Esophagus muscularis mucosa (tissue), 4 donors: ENCODE results near the gene ASS1. TPM values are rescaled to one million over a fixed set of nuclear protein-coding genes. Genes with fewer than 3 reads are reported as not detected.
A peak's percentile ranks its signal among the peaks of the same experiment; 100 is the strongest.

Source experiments
- DNase-seq: peaks from one replicate; pipeline ENCODE4 v3.0.0-alpha.2; 2017; ENCODE audit errors: extremely low spot score
- H3K27ac ChIP-seq, 4 donors: fragments of 200-600 bp; sonication (generic); replicated peaks in 1 of 4; 1 replicate in 3 of 4; 2 replicates in 1 of 4; pipeline ENCODE4 v1.5.1; 2016 to 2019; ENCODE audit warnings: mild to moderate bottlenecking in 1 of 4
- H3K27me3 ChIP-seq, 4 donors: fragments of 200-600 bp; sonication (generic); one replicate each; pipeline versions ENCODE4 v1.5.1 to v1.6.0; 2016 to 2019
- H3K36me3 ChIP-seq, 4 donors: fragments of 200-600 bp; sonication (generic); one replicate each; pipeline ENCODE4 v1.5.1; 2016 to 2019
- H3K4me1 ChIP-seq, 4 donors: fragments of 200-600 bp; sonication (generic); one replicate each; pipeline ENCODE4 v1.5.1; 2016 to 2019
- H3K4me3 ChIP-seq, 4 donors: fragments of 200-600 bp; sonication (generic); 1 replicate in 2 of 4; 2 replicates in 2 of 4; pipeline ENCODE4 v1.5.1; 2016 to 2019; ENCODE audit warnings: mild to moderate bottlenecking in 4 of 4, moderate library complexity in 1 of 4
- H3K9me3 ChIP-seq, 4 donors: fragments of 200-600 bp; sonication (generic); 1 replicate in 3 of 4; 2 replicates in 1 of 4; pipeline ENCODE4 v1.5.1; 2016 to 2019
- EP300 ChIP-seq: sonication (generic); formaldehyde crosslinking; IDR thresholded peaks from one replicate; pipeline ENCODE4 v1.6.1; 2017; ENCODE audit warnings: antibody characterized with exemption
- POLR2A ChIP-seq: fragments of 450-650 bp; IDR thresholded peaks from one replicate; pipeline ENCODE4 v1.6.1; 2017; ENCODE audit warnings: antibody characterized with exemption, moderate library complexity, mild to moderate bottlenecking, low read depth
- POLR2AphosphoS5 ChIP-seq, 2 donors: sonication (generic); formaldehyde crosslinking; IDR thresholded peaks; one replicate each; pipeline ENCODE4 v1.6.1; 2017; ENCODE audit warnings: antibody characterized with exemption in 2 of 2
- WGBS: methylation state at CpG from one replicate; pipeline ENCODE4 v1.1.5; 2018; 5-methylcytosine and 5-hydroxymethylcytosine counted together
- intact Hi-C: fragments of 100-400 bp; cut with DNase I; formaldehyde crosslinking; loops from one replicate; pipeline ENCODE4 v1.15.1; 2023
- total RNA-seq, 4 donors: library from RNA; depleted of rRNA; stranded (reverse); fragments of >200 nt; gene quantifications; one replicate each; pipeline versions ENCODE4 v1.1.0 to v1.2.1, GENCODE V29; 2016
- TF ChIP-seq, protein P1 (sequence below), 3 experiments: fragments of 200-600 bp in 2 of 3; fragments of 450-650 bp in 1 of 3; sonication (generic) in 2 of 3; IDR thresholded peaks; one replicate each; pipeline ENCODE4 v1.5.1; 2017 to 2019; ENCODE audit warnings: antibody characterized with exemption in 3 of 3, mild to moderate bottlenecking in 2 of 3, moderate library complexity in 1 of 3

The ASS1 gene
- total RNA-seq, 4 donors from 2014 or later, result 67.7 to 113 (median 97.1) TPM

DNA sequence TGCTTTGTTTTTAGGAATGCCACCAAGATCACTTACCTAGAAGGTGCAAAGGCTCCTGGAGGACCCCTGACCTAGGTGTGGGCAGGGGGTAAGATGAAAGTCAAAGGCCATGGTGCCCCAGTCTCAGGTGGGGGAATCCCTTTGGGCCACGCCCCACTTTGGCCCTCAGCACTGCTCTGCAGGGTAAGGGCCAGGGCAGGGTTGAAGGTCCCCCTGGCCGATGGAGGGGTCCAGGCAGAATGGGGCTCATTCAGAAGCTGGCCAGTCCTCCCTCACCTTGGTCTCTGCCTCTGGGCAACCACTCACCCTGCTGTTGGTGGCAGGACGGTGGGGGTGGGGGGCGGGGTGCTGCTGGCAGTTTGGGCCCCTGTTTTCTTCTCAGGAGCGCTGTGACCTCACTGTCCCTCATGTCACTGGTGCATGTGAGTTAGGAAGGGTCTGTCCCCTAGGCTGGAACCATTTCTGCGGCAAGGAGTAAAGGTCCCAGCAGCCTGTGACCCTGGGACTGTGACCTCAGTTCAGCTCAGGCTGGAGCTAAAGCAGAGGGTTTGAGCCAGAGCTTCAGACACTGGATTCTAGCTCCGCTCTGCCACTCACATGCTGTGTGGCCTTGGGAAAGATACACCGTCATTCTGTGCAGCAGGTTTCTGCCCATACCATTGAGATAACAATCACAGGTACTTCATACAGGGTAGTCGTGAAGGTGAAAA, 1.9 kb upstream of the ASS1 start:
- intact Hi-C loops, result no loop called here
- Histone ChIP-seq H3K27me3 (peaks cover 0 to 9% (median 0%) of the 10 kb centered on the region in 4 donors), H3K27ac (no peak overlapping the region), H3K36me3 (no peaks in the 10 kb centered on the region), H3K9me3 (peaks cover 0 to 14% (median 8%) of the 10 kb centered on the region in 4 donors), H3K4me1 (peaks cover 28 to 42% (median 41%) of the 10 kb centered on the region in 4 donors), H3K4me3 (no peak overlapping the region)
- DNase-seq, result no peak
- 100% methylated on average over 6 of the region's 9 CpGs for WGBS
- TF ChIP-seq POLR2AphosphoS5 (IDR thresholded peaks at IDR 0.05) (no peak), EP300 (no peak), POLR2A (no peak)
- TF ChIP-seq, protein P1, sequence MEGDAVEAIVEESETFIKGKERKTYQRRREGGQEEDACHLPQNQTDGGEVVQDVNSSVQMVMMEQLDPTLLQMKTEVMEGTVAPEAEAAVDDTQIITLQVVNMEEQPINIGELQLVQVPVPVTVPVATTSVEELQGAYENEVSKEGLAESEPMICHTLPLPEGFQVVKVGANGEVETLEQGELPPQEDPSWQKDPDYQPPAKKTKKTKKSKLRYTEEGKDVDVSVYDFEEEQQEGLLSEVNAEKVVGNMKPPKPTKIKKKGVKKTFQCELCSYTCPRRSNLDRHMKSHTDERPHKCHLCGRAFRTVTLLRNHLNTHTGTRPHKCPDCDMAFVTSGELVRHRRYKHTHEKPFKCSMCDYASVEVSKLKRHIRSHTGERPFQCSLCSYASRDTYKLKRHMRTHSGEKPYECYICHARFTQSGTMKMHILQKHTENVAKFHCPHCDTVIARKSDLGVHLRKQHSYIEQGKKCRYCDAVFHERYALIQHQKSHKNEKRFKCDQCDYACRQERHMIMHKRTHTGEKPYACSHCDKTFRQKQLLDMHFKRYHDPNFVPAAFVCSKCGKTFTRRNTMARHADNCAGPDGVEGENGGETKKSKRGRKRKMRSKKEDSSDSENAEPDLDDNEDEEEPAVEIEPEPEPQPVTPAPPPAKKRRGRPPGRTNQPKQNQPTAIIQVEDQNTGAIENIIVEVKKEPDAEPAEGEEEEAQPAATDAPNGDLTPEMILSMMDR (IDR thresholded peaks at IDR 0.05), result no peak

DNA sequence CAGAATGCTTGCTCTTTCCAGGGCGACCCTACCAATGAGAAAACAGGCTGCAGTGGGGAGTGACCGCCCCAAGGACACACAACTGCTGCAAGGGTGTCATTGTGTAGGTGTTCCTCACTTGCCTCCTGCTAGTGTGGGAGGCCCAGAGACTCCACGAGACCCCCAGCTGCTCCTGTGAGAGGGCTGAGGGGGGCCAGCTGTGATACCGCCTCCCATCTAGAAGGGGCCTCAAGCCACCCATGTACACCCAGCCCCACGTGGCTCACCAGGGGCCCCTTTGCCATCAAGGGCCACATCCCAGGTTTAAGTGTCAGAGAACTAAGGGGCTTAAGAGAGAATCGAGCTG, 1.3 kb upstream of the ASS1 start:
- Histone ChIP-seq H3K9me3 (peaks cover 0 to 14% (median 8%) of the 10 kb centered on the region in 4 donors), H3K27me3 (peaks cover 0 to 9% (median 0%) of the 10 kb centered on the region in 4 donors), H3K4me1 (peaks cover 33 to 47% (median 46%) of the 10 kb centered on the region in 4 donors), H3K4me3 (no peak overlapping the region), H3K36me3 (no peaks in the 10 kb centered on the region), H3K27ac (no peak overlapping the region)
- WGBS, result 90% methylated on average over 5 of the region's 6 CpGs
- DNase-seq, result no peak
- intact Hi-C loops, result no loop called here
- TF ChIP-seq POLR2AphosphoS5 (IDR thresholded peaks at IDR 0.05), result no peak
- TF ChIP-seq EP300, result no peak
- no peak for TF ChIP-seq POLR2A
- TF ChIP-seq, protein P1 (IDR thresholded peaks at IDR 0.05), result no peak

DNA sequence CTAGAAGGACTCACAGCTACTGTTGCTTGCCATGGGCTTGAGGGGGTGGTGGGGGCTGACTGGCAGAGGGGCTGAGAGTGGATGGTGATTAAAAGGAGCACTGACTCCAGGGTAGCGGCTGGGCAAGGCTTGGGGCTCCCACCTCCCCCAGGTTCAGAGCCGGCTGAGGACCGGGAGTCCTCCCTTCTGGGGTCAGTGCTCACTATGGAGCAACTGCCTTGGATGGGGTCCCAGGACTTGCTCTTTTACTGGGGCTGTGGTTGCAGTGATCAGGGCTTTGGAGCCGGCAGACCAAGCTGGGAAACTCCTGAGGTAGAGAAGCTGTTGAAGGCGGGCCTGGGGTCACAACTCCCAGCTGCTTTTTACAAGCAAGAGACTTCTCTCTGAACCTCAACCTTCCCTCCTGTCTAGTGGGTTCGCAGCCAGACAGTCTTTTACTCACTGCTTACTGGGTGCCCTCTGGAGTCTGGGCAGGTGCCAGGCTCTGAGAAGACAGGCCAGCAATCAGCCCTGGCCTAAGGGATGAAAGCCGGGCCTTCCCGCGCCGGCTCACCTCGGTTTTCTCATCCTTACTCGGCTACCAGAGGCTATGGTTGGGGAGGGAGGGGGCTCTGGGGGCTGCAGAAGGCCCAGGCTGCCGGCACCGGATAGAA, 795 bp upstream of the ASS1 start:
- WGBS, result 54% methylated on average over 12 of the region's 14 CpGs
- intact Hi-C loops, result no loop called here
- Histone ChIP-seq H3K36me3 (no peaks in the 10 kb centered on the region), H3K27ac (peak overlapping the region; percentile 80 to 86 (median 82)), H3K4me1 (peaks cover 38 to 52% (median 49%) of the 10 kb centered on the region in 4 donors), H3K9me3 (peaks cover 0 to 14% (median 8%) of the 10 kb centered on the region in 4 donors), H3K4me3 (peak overlapping the region; percentile 63 to 73 (median 72)), H3K27me3 (peaks cover 0 to 9% (median 0%) of the 10 kb centered on the region in 4 donors)
- no peak for TF ChIP-seq POLR2A
- no peak for TF ChIP-seq POLR2AphosphoS5 (IDR thresholded peaks at IDR 0.05)
- no peak for DNase-seq

DNA sequence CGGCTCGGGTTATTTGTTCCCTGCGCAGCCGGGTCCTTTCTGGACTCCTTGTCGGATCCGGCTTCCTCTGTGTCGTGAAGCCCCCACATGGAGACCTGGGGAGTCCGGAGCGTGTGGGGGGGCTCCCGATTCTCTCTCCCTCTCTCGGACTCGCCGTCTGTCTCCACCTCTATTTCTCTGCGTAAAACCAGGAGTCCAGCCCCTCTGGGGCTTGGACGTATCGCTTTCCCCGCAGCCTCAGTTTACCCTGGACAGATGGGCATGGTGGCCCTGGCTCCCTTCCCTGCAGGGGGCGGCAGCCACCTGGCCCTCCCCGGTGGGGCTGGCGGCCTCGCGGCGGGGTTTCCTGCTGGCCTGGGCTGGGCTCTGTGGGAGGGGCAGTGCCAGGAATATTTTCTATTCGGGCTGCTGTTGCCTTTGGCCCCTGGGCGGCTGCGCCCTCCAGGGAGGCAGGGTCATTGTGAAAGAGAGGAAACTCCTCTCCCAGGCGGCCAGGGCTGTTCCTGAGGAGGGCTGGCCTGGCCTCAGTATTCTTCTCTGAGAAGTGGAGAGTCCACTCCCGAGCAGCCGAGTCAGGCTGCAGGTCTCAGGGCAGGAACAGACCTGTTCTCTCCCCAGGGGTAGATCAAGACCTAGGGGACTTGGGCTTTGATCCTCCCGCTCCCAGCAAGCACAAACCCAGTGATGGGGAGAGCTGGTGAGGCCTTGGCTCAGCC, 665 bp downstream of the ASS1 start:
- no peak for DNase-seq
- H3K27ac ChIP-seq, result peak overlapping the region; percentile 80 to 86 (median 82)
- no peak for TF ChIP-seq POLR2A
- peak in 1 of 2 donors; percentile 42 for TF ChIP-seq POLR2AphosphoS5 (IDR thresholded peaks at IDR 0.05)
- H3K9me3 ChIP-seq, result peaks cover 0 to 14% (median 8%) of the 10 kb centered on the region in 4 donors
- WGBS, result 24% methylated on average over 20 of the region's 30 CpGs
- intact Hi-C loops, result no loop called here
- no peaks in the 10 kb centered on the region for H3K36me3 ChIP-seq
- H3K27me3 ChIP-seq, result peaks cover 0 to 9% (median 0%) of the 10 kb centered on the region in 4 donors
- peak overlapping the region; percentile 63 to 73 (median 72) for H3K4me3 ChIP-seq
- H3K4me1 ChIP-seq, result peaks cover 51 to 65% (median 59%) of the 10 kb centered on the region in 4 donors

DNA sequence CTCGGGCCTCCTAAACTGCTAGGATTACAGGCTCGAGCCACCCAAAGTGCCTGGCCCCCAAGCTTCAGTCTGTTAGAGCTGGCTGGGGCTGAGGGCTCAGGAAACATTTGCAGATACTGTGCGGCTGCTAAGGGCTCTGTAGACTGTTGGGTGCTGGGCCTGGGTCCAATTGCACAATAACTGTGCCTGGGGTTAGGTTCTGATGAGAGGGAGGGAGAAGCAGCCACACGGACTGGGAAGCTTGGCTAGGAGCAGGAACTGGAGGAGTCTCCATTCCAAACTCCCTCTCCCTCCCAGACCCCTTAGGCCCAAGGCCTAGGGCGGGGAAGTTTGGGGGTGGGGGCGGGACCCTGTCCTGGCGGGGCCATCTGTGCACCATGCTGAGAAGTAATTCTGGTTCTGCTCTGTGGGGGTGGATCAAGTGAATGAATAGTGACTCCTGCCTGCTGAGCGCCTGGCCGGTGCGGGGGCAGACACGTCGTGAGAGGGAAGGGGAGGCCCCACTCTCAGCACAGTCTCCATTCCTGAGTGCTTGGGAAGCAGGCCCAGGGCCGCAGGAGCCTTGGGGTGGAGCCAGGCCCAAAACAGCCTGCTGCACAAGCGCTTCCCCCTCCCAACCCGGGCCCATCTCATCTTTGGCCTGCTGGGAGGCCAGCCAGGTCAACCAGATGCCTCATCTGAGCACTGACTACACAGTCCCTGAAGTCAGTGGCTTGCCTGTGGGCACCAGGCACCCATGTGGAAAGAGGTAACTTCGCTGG, 1.5 kb downstream of the ASS1 start:
- no peak for DNase-seq
- Histone ChIP-seq H3K4me1 (peaks cover 60 to 74% (median 67%) of the 10 kb centered on the region in 4 donors), H3K4me3 (peak overlapping the region; percentile 63 to 73 (median 72)), H3K36me3 (no peaks in the 10 kb centered on the region), H3K27me3 (peaks cover 0 to 9% (median 0%) of the 10 kb centered on the region in 4 donors), H3K27ac (peak overlapping the region; percentile 80 to 86 (median 82)), H3K9me3 (peaks cover 0 to 8% (median 4%) of the 10 kb centered on the region in 4 donors)
- TF ChIP-seq, protein P1 (IDR thresholded peaks at IDR 0.05), result no peak
- TF ChIP-seq EP300, result no peak
- peak; percentile 43 to 61 for TF ChIP-seq POLR2AphosphoS5 (IDR thresholded peaks at IDR 0.05)
- no peak for TF ChIP-seq POLR2A
- intact Hi-C loops, result no loop called here
- 45% methylated on average over 15 of the region's 16 CpGs for WGBS
